VCaP (cell line): ENCODE data around the gene CYGB.

Source experiments
- H3K27ac ChIP-seq: fragments of 450-650 bp; 2 replicates; pipeline ENCODE4 v1.5.1; 2017
- CTCF ChIP-seq: fragments of 450-650 bp; conservative IDR thresholded peaks from 2 replicates; pipeline ENCODE4 v1.5.1; 2017; ENCODE audit warnings: mild to moderate bottlenecking, moderate library complexity

CYGB gene

GRCh38 chr17:76572201-76572910 is 34.8 kb upstream of the CYGB start:
- H3K27ac ChIP-seq, result no peak overlapping the region
- no peak for TF ChIP-seq CTCF

- no peak overlapping the region for H3K27ac ChIP-seq
- no peak for TF ChIP-seq CTCF
Measured at GRCh38 chr17:76570877-76571471, 33.5 kb upstream of the CYGB start.

- H3K27ac ChIP-seq, result no peak overlapping the region
- no peak for TF ChIP-seq CTCF
Measured at GRCh38 chr17:76570457-76570856, 32.9 kb upstream of the CYGB start.

GRCh38 chr17:76569607-76570279 is 32.2 kb upstream of the CYGB start:
- TF ChIP-seq CTCF, result no peak
- H3K27ac ChIP-seq, result no peak overlapping the region

GRCh38 chr17:76568811-76569221 is 31.3 kb upstream of the CYGB start:
- no peak overlapping the region for H3K27ac ChIP-seq
- no peak for TF ChIP-seq CTCF

GRCh38 chr17:76567634-76568432 is 30.3 kb upstream of the CYGB start:
- H3K27ac ChIP-seq, result no peak overlapping the region
- TF ChIP-seq CTCF, result no peak

GRCh38 chr17:76566988-76567431 is 29.5 kb upstream of the CYGB start:
- no peak for TF ChIP-seq CTCF
- no peak overlapping the region for H3K27ac ChIP-seq
